Chondrocyte (in vitro differentiated cells): ENCODE data around the gene KCNH6. TPM values are rescaled to one million over a fixed set of nuclear protein-coding genes. Genes with fewer than 3 reads are reported as not detected.

Experiments
- DNase-seq: peaks from one replicate; pipeline ENCODE4 v3.0.0; 2021; ENCODE audit warnings: mixed read lengths, low spot score
- H3K27ac Mint-ChIP-seq: one replicate; pipeline ENCODE4 v1.8.0; 2021; ENCODE audit warnings: mild to moderate bottlenecking, moderate library complexity, mixed read lengths; ENCODE audit not compliant: unreplicated experiment
- H3K27me3 Mint-ChIP-seq: 2 replicates; pipeline ENCODE4 v1.8.0; 2021; ENCODE audit warnings: low read depth, mixed read lengths
- H3K36me3 Mint-ChIP-seq: 2 replicates; pipeline ENCODE4 v1.8.0; 2021; ENCODE audit warnings: low read depth, mixed read lengths
- H3K4me1 Mint-ChIP-seq: 2 replicates; pipeline ENCODE4 v1.8.0; 2021; ENCODE audit warnings: low read depth, mild to moderate bottlenecking, mixed read lengths
- H3K4me3 Mint-ChIP-seq: one replicate; pipeline ENCODE4 v1.8.0; 2021; ENCODE audit warnings: mild to moderate bottlenecking, moderate library complexity, mixed read lengths; ENCODE audit not compliant: unreplicated experiment
- H3K9me3 Mint-ChIP-seq: 2 replicates; pipeline ENCODE4 v1.8.0; 2021; ENCODE audit warnings: low read depth, mixed read lengths
- total RNA-seq: library from RNA; stranded (reverse); gene quantifications from 3 replicates; pipeline ENCODE4 v1.2.1, GENCODE V29; 2021
- TF ChIP-seq, protein P1 (sequence below): fragments of 200-600 bp; sonication (generic); IDR thresholded peaks from 2 replicates; pipeline ENCODE4 v1.5.0; 2021; ENCODE audit warnings: antibody characterized with exemption, mild to moderate bottlenecking, moderate library complexity

KCNH6 gene
- total RNA-seq, 1 donor from 2014 or later: not detected

- Mint-ChIP-seq H3K4me1 (peaks cover 31% of the 10 kb centered on the region), H3K9me3 (peaks cover 4% of the 10 kb centered on the region), H3K27ac (no peak overlapping the region)
Measured at GRCh38 chr17:63555500-63556156, 32.5 kb downstream of the KCNH6 start.

DNA sequence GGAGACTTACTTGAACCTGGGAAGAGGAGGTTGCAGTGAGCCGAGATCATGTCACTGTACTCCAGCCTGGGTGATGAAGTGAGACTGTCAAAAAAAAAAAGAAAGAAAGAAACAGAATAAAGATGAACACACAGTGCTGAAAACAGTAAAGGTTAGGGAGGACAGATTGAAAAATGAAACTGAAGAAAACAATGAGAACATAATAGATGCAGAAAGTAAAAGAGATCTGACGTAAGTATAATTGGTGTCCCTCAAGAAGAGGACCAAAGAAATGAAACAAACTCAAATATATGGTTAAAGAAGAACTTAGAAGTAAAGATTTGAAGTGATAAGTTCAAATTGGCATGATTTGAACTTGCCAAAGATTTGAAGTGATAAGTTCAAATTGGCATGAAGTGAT is 34.3 kb downstream of the KCNH6 start:
- no peak for DNase-seq
- Mint-ChIP-seq H3K4me1 (peaks cover 20% of the 10 kb centered on the region), H3K36me3 (no peaks in the 10 kb centered on the region), H3K27ac (no peak overlapping the region), H3K4me3 (no peak overlapping the region), H3K9me3 (peaks cover 4% of the 10 kb centered on the region), H3K27me3 (no peaks in the 10 kb centered on the region)
- TF ChIP-seq, protein P1, sequence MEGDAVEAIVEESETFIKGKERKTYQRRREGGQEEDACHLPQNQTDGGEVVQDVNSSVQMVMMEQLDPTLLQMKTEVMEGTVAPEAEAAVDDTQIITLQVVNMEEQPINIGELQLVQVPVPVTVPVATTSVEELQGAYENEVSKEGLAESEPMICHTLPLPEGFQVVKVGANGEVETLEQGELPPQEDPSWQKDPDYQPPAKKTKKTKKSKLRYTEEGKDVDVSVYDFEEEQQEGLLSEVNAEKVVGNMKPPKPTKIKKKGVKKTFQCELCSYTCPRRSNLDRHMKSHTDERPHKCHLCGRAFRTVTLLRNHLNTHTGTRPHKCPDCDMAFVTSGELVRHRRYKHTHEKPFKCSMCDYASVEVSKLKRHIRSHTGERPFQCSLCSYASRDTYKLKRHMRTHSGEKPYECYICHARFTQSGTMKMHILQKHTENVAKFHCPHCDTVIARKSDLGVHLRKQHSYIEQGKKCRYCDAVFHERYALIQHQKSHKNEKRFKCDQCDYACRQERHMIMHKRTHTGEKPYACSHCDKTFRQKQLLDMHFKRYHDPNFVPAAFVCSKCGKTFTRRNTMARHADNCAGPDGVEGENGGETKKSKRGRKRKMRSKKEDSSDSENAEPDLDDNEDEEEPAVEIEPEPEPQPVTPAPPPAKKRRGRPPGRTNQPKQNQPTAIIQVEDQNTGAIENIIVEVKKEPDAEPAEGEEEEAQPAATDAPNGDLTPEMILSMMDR: no peak

More at GRCh38 chr17:63555500-63556156, 32.5 kb downstream of the KCNH6 start:
- Mint-ChIP-seq H3K36me3 (no peaks in the 10 kb centered on the region), H3K27me3 (no peaks in the 10 kb centered on the region), H3K4me3 (no peak overlapping the region)
- TF ChIP-seq, protein P1: no peak
- no peak for DNase-seq

GRCh38 chr17:63558441-63558840 is 35.3 kb downstream of the KCNH6 start:
- Mint-ChIP-seq H3K9me3 (peaks cover 4% of the 10 kb centered on the region), H3K27me3 (no peaks in the 10 kb centered on the region), H3K4me1 (peaks cover 12% of the 10 kb centered on the region), H3K27ac (no peak overlapping the region), H3K36me3 (no peaks in the 10 kb centered on the region), H3K4me3 (no peak overlapping the region)
- DNase-seq: no peak
- TF ChIP-seq, protein P1: no peak

DNA sequence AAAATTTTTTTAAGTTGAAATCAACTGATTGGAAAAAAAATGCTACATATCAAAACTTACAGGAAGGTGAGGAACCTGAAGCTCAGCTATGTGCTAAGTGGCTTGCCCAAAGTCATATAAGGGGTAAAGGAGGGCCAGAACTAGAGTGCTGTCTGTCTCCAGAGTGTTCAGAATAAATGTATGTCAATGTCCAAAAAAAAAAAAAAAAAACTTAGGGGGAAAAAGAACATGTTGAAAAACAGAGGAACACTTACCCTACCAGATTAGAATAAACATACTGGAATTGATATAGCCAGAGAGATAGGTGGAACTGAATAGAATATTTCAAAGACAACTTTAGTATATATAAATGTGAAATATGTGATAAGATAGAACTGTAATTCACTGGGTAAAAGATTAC is 38.7 kb downstream of the KCNH6 start:
- H3K4me1 Mint-ChIP-seq: peaks cover 6% of the 10 kb centered on the region
- no peaks in the 10 kb centered on the region for H3K27me3 Mint-ChIP-seq
- H3K36me3 Mint-ChIP-seq: no peaks in the 10 kb centered on the region
- TF ChIP-seq, protein P1: no peak
- peaks cover 4% of the 10 kb centered on the region for H3K9me3 Mint-ChIP-seq
- no peak for DNase-seq
- no peak overlapping the region for H3K4me3 Mint-ChIP-seq
- no peak overlapping the region for H3K27ac Mint-ChIP-seq

- Mint-ChIP-seq H3K27ac (no peak overlapping the region), H3K4me3 (no peak overlapping the region), H3K4me1 (peaks cover 6% of the 10 kb centered on the region), H3K36me3 (no peaks in the 10 kb centered on the region), H3K9me3 (no peaks in the 10 kb centered on the region), H3K27me3 (no peaks in the 10 kb centered on the region)
- DNase-seq: no peak
- TF ChIP-seq, protein P1: no peak
Measured at GRCh38 chr17:63563339-63563738, 40.2 kb downstream of the KCNH6 start.
